GM12874 (cell line): Measurements from ENCODE around the gene LORICRIN.

ENCODE experiments used
- CTCF ChIP-seq: IDR thresholded peaks from 2 replicates; pipeline ENCODE4 v1.5.1; 2011; ENCODE audit warnings: low read depth, mild to moderate bottlenecking, control low read depth, low read length, moderate library complexity; ENCODE audit not compliant: insufficient read depth

The LORICRIN gene

GRCh38 chr1:153288634-153289275 lies 29.3 kb downstream of the LORICRIN start:
- peak; percentile 84 for TF ChIP-seq CTCF

DNA sequence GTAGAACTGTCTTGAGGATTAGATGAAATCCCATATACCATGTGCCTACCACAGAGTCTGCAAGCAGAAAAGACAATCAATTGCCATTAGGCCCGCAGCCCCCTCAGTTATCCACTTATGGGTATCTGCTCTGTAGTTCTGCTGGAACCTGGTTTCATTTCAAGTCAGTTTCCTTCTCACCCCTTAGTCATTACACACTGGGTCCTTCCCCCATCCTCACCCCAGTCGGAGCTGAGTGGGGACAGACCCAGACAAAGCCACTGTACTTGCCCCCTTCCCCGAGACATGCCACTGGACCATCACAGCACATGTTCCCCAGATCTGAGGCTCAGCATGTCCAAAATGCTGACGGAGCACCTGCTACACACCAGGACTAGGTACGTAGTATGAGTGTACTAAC lies 32.0 kb downstream of the LORICRIN start:
- no peak for TF ChIP-seq CTCF

GRCh38 chr1:153292185-153292584 lies 32.7 kb downstream of the LORICRIN start:
- TF ChIP-seq CTCF, result no peak

- no peak for TF ChIP-seq CTCF
Observed at GRCh38 chr1:153292740-153293479, 33.4 kb downstream of the LORICRIN start.

DNA sequence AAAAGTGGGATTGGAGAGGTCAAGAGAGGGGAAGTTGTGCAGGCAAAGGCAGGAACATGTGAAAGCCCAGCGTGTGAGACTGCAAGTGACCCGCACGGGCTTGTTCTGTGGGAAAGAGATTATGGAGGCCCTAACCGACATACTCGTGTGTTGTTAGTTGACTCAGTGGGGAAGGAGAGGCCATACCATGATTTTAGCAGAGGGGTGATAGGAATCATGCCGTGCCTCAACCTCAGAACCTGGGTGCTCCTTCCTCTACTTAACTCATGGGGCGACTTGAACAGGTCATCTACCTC lies 33.9 kb downstream of the LORICRIN start:
- TF ChIP-seq CTCF, result no peak

DNA sequence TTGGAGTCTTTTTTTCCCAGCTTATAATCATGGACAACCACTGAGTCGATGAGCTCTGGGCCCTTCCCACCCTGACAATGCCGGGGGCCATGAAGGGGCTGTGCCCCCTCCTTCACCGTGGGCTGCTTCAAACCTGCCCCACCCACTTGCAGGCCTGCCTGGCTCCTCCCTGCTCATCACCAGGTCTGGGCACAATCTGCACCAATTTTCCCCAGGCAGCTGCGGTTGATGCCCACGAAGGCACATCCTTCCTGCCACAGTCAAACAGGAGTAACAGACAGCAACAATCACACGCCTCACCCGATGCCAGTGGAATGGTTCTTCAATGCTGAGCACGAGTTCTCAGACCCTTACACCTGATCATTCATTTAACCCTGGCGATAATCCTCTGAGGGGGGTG lies 34.4 kb downstream of the LORICRIN start:
- no peak for TF ChIP-seq CTCF

DNA sequence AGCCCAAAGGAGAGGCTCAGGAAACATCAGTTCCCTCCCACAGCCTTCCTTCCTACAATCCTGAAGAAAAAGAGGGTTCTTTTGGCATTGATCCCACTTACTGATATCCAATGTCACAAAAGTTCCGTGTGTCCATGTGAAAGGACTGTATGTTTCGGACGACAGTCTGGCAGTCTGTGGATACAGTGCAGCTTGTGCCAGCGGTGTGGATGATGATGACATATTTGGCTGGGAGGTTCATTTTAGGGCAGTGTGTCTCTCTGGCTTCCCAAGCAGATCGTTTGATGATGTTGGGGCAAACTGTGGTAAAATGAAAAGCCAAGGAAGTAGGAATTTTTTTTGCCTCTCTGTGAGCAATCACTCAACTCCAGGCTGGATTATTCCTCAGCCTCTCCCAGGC lies 42.8 kb downstream of the LORICRIN start:
- TF ChIP-seq CTCF, result no peak
